Measurements from ENCODE around the gene PCDH15. TPM values are rescaled to one million over a fixed set of nuclear protein-coding genes. Genes with fewer than 3 reads are reported as not detected.

Gene PCDH15
- total RNA-seq, 4 donors from 2014 or later = not detected

DNA sequence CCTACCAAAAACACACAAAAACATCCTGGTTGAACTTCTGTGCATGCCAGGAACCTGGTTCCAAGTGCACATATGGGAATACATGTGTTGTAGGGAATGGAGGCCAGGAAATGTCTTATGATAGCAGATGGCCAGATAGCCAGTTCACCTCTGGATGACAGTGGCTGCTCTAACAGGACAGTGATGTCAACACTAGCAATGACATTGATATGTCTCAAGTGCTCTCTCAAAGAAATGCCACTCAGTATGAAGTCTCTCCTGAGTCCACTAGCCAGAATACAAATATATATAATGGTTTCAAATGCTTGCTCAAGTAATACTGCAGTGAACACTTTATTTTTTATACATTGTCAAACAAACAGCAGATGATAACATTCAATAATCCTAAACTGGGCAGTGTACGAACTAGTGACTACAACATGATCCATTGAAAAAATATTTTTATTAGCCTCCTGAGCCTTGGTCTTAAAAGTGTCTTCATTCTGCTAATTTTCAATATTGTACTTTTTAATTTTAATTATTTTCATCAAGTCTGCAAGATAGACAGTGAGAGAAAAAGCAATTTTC is 26.0 kb upstream of the PCDH15 start:
- no peaks in the 10 kb centered on the region for H3K27me3 ChIP-seq
- H3K4me3 ChIP-seq = no peak overlapping the region
- no peak overlapping the region for H3K27ac ChIP-seq
- H3K9me3 ChIP-seq = no peaks in the 10 kb centered on the region
- no peak for DNase-seq
- H3K4me1 ChIP-seq = no peaks in the 10 kb centered on the region
- no peaks in the 10 kb centered on the region for H3K36me3 ChIP-seq
- TF ChIP-seq, protein P1, sequence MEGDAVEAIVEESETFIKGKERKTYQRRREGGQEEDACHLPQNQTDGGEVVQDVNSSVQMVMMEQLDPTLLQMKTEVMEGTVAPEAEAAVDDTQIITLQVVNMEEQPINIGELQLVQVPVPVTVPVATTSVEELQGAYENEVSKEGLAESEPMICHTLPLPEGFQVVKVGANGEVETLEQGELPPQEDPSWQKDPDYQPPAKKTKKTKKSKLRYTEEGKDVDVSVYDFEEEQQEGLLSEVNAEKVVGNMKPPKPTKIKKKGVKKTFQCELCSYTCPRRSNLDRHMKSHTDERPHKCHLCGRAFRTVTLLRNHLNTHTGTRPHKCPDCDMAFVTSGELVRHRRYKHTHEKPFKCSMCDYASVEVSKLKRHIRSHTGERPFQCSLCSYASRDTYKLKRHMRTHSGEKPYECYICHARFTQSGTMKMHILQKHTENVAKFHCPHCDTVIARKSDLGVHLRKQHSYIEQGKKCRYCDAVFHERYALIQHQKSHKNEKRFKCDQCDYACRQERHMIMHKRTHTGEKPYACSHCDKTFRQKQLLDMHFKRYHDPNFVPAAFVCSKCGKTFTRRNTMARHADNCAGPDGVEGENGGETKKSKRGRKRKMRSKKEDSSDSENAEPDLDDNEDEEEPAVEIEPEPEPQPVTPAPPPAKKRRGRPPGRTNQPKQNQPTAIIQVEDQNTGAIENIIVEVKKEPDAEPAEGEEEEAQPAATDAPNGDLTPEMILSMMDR (IDR thresholded peaks at IDR 0.05) = no peak
- TF ChIP-seq POLR2A (IDR thresholded peaks at IDR 0.05) = no peak

DNA sequence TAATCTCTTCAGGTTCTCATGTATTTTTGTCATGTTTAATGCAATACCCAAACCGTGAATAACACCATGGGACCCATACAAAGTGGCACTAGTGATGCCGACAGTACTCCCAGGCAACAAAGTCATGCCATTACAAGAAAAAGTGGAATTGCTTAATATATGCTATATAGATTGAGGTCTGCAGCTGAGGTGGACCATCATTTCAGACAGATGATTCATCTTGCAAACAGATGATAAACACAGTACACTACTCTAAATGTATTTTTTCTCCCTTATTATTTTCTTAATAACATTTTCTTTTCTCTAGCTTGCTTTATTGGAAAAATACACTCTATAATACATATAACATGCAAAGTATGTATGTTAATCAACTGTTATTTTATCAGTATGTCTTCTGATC is 14.6 kb upstream of the PCDH15 start:
- Histone ChIP-seq H3K4me3 (no peak overlapping the region), H3K27me3 (no peaks in the 10 kb centered on the region), H3K4me1 (no peaks in the 10 kb centered on the region), H3K9me3 (no peaks in the 10 kb centered on the region), H3K27ac (no peak overlapping the region), H3K36me3 (no peaks in the 10 kb centered on the region)
- TF ChIP-seq POLR2A (IDR thresholded peaks at IDR 0.05) = no peak
- DNase-seq = no peak

DNA sequence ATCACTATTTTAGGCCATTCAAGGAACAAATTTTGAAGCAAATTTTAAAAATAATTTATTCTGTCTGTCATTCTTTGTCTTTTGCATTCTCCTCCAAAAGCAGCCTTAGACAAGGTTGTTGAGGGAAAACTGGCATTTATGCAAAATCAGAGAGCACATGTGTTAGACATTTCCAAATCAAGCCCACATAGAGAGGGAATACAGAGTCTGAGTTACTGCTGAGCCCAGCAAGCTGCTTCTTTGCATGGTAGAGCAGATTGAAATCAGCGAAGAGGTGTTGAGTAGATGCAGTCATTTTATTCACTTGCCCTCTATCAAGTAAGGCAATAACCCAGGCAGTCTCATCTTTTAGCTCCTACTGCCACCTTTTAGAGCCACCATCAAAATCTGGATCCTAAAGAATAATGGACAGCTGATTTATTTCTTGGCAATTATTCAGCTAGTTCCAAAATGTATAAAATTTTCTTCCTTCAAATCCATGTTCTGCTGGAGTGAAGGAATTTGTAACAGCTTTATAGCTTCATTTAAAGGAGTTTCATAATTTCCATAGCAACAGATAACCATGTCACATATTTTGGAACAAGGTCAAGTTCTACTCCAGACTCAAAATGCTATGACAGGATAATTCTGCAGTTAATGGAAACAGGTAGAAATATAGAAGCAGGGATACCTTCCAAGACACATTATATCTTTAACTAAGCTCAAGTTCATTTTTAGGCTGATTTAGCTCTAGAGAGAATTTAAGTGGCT is 7.3 kb upstream of the PCDH15 start:
- H3K9me3 ChIP-seq = no peaks in the 10 kb centered on the region
- no peak for DNase-seq
- H3K27me3 ChIP-seq = no peaks in the 10 kb centered on the region
- no peaks in the 10 kb centered on the region for H3K4me1 ChIP-seq
- H3K4me3 ChIP-seq = no peak overlapping the region
- no peaks in the 10 kb centered on the region for H3K36me3 ChIP-seq
- TF ChIP-seq, protein P1 (IDR thresholded peaks at IDR 0.05) = no peak
- H3K27ac ChIP-seq = no peak overlapping the region

DNA sequence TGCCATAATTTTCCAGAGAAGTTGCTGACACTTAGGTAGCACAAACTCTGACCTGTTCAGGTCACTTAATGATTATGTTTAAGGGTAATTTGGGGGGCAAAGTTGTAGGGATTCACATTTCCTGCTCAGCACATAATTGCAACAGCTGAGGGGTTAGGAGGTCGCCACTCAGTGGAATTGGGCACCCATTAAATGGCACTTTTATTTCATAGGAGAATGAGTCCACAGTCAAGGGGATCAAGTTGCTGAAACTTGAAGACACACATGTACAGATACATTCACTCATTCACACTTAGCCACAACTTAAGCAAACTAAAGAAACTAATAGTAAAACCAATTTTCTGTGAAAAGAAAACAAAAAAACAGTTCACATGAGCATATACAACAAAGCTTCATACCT is 1.5 kb downstream of the PCDH15 start:
- no peak for TF ChIP-seq POLR2A (IDR thresholded peaks at IDR 0.05)
- TF ChIP-seq, protein P1 (IDR thresholded peaks at IDR 0.05) = no peak

DNA sequence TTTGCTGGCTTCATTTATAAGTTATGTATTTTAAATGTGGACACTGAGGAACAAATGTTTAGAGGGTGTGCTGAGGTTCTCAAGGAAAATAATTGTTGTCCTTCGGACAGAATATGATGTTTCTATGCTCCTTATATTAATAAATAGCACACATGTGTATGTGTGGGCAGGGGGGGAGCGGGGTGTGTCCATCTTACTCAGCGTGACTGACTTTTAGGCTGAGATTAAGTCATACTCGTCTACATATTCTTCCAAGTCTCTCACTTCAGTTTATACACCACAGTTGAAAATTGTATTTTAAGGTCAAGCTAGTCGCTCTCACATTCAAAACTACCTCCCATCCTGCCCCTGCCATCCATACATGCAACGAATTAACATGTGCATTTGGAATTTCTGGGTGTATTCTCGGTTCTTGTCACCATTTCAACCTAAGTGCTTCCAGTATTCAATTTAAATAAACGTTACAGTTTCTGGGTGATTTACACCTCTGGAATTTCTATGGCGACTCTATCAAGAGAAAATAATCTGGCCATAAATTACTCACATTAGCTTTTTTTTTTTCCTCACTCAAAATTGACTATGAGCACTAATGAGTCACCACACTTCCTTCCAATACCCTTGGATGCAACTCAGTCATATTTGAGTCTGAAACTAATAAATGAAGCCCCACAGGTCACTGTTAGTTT is 3.3 kb downstream of the PCDH15 start:
- no peaks in the 10 kb centered on the region for H3K36me3 ChIP-seq
- H3K27me3 ChIP-seq = no peaks in the 10 kb centered on the region
- no peak overlapping the region for H3K4me3 ChIP-seq
- H3K4me1 ChIP-seq = no peaks in the 10 kb centered on the region
- no peak overlapping the region for H3K27ac ChIP-seq
- no peak for DNase-seq
- H3K9me3 ChIP-seq = no peaks in the 10 kb centered on the region
- TF ChIP-seq, protein P1 (IDR thresholded peaks at IDR 0.05) = no peak
- no peak for TF ChIP-seq POLR2A (IDR thresholded peaks at IDR 0.05)

More for the DNA sequence above, 1.5 kb downstream of the PCDH15 start:
- DNase-seq = no peak
- H3K36me3 ChIP-seq = no peaks in the 10 kb centered on the region
- no peaks in the 10 kb centered on the region for H3K4me1 ChIP-seq
- H3K9me3 ChIP-seq = no peaks in the 10 kb centered on the region
- H3K4me3 ChIP-seq = no peak overlapping the region
- no peaks in the 10 kb centered on the region for H3K27me3 ChIP-seq
- no peak overlapping the region for H3K27ac ChIP-seq

DNA sequence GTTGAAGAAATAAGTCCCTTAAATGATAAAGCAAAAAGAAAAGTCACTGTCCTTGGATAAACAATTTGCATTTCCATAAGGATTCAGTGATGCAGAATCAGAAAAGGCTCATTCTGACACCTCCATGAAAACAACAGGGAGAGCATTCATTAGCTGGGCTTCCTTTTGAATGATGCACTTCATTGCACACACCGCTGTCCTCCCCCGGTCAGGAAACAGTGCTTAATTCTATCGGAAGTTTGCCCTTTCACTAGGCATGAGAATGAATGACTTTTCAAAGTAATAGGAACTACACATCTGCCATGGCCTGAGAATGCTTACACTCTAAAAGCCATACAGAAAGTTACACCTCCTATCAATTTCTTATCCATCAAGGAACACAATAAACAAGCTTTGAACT is 4.2 kb downstream of the PCDH15 start:
- Histone ChIP-seq H3K27me3 (no peaks in the 10 kb centered on the region), H3K27ac (no peak overlapping the region), H3K4me3 (no peak overlapping the region), H3K9me3 (no peaks in the 10 kb centered on the region), H3K36me3 (no peaks in the 10 kb centered on the region), H3K4me1 (no peaks in the 10 kb centered on the region)
- DNase-seq = no peak
- TF ChIP-seq, protein P1 (IDR thresholded peaks at IDR 0.05) = no peak
- TF ChIP-seq POLR2A (IDR thresholded peaks at IDR 0.05) = no peak
